GM20000 (cell line): ENCODE results near the gene HERPUD1.

Source experiments
- DNase-seq: peaks from one replicate; pipeline ENCODE4 v3.0.0; 2012; ENCODE audit warnings: low spot score
- CTCF ChIP-seq: IDR thresholded peaks from 2 replicates; pipeline ENCODE4 v1.5.1; 2012; ENCODE audit warnings: mild to moderate bottlenecking, control low read depth; ENCODE audit errors: extremely low read depth, missing control alignments

HERPUD1 gene

DNA sequence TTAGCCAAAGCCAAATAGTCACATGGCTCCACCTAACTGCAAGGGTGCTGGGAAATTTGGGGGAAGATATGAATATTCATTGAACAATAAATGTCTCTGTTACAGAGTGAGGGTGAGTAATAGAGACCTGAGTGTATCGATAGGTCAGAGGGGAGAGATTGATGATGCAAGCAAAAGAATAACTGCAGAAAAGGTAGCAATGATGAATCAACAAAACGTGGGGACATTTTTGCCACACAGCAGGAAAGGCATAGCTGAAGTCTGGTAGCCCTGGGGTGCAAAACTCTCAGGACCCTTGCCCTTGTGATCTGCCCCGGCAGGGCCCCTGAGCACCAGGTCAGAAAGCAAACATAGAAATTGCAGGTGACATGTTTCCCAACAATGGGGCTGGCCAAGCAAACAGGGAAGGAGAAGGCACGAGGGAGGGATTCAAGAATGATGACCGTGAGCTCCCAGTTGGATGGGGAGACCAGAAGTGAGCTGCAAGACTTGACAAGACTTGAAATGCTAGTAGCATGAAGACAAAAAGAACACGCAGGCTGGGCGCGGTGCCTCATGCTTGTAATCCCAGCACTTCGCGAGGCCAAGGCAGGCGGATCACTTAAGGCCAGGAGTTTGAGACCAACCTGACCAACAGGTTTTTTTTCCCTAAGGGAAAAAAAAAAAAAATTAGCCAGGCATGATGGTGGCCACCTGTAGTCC, 12.7 kb upstream of the HERPUD1 start:
- DNase-seq = no peak
- TF ChIP-seq CTCF = no peak

DNA sequence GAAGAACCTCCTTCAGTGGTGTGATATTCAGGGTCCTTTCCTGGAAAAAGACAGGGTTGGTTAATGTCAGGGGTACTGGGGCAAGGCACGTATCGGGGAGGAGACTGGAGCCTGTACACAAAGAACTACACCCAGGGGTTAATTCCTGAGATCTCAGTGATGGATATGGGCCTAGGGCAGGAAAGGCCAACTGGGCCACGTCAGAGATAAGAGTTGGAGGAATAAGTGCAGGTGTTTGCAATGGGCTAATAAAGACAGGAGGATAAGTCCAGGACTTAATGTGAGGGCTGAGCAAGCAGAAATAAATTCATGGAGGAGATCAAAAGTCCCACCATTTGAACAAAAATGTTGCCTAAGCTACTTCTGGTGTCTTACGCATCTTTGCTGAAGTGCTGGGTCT, 10.4 kb upstream of the HERPUD1 start:
- TF ChIP-seq CTCF = no peak
- DNase-seq = no peak

- no peak for DNase-seq
- TF ChIP-seq CTCF = no peak
Measured at GRCh38 chr16:56923481-56924091, 8.4 kb upstream of the HERPUD1 start.

DNA sequence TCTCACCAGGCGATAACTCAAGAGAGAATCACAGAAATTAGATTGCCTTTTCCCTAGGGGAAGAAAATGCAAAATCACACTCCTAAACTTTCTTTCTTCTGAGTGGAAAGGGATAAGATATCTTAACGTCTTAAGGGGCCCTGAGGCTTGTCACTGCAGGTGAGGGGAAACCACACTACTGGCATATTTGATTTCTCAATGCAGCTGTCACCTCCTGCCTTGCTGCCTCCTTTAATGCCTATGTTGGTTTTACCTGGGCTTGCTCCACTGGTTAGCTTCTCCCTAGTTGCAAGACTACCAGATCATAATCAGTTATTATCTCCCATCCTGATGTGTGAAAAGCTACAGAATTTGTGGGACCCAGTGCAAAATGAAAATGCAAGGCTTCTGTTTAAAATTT, 4.5 kb upstream of the HERPUD1 start:
- no peak for TF ChIP-seq CTCF
- no peak for DNase-seq

DNA sequence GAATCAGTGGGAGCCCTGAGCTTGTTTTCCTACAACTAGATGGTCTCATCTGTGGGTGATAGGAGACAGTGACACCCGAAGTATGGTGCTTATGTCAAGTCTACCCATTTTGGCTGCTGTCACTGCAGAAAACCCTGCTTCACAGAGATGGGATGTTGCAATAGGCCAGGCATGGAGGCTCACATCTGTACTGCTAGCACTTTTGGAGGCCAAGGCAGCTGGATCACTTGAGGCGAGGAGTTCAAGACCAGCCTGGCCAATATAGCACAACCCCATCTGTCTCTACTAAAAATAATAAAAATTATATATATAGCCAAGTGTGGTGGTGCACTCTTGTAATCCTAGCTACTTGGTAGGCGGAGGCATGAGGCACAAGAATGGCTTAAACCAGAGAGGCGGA, 2.3 kb upstream of the HERPUD1 start:
- no peak for TF ChIP-seq CTCF
- DNase-seq = no peak

DNA sequence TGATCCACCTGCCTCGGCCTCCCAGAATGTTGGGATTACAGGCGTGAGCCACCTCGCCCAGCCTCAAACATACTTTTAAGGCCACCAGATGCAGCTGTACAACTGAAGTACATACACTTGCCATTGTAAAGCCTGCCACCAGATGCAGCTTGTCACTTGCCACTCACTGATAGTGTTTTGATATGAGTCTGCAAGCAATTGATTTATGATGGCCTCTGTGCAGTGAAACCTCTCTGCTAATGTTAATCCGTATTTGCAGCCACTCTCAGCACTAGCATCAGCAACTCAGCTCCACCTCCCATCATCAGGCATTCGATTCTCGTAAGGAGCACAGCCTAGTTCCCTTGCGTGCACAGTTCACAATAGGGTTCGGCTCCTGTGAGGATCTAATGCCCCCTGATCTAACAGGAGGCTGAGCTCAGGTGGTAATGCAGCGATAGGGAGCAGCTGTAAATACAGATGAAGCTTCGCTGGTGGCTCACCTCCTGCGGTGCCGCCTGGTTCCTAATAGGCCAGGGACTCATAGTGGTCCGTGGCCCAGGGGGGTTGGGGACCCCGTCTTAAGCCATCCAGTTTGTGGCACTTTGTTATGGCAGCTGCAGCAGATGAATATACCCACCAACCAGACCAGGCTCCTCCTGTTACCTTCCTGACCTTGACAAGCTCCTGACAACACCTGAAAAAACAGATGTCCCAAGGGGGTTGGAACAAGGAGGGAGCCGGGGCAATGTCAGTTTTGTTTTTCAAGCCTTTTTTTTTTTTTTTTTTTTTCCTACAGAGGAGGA, 1.3 kb upstream of the HERPUD1 start:
- DNase-seq = no peak

More for the DNA sequence above, 1.3 kb upstream of the HERPUD1 start:
- no peak for TF ChIP-seq CTCF
